MM.1S (cell line): ENCODE results near the gene GPC5.

Experiments
- EZH2phosphoT487 ChIP-seq: fragments of 300-600 bp; sonication (generic); IDR thresholded peaks from 2 replicates; pipeline ENCODE4 v1.6.1; 2018; ENCODE audit warnings: antibody characterized with exemption, low read length
- TF ChIP-seq, protein P1 (sequence below): fragments of 300-600 bp; sonication (generic); IDR thresholded peaks from 2 replicates; pipeline ENCODE4 v1.5.1; 2016; ENCODE audit warnings: antibody characterized with exemption, low read length, mixed read lengths

DNA sequence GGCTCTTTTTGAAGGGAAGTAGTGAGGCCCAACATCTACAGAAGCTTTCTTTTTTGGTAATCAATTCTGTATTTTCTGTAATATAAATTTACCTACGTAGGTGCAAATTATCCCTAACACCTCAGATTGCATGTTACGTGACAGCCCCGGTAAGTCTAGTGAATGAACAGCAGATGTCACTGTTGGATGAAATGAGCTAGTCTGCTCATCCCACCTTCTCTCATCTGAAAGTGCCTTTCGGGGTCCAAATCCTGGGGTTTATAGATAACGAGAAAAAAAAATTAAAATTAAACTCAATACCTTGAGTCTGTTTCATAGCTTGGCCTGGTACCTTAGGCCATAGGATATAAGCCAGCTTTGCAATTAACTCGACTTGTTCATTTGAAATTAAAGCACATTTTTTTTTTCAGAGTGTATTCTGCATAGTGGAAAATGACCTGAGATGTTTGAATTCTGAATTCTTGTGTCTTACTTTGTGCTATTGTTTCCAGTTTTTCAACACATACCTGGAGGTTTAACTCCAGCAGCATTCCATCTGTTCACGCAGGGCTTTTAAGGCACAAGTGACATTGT, 548.2 kb downstream of the GPC5 start:
- TF ChIP-seq, protein P1, sequence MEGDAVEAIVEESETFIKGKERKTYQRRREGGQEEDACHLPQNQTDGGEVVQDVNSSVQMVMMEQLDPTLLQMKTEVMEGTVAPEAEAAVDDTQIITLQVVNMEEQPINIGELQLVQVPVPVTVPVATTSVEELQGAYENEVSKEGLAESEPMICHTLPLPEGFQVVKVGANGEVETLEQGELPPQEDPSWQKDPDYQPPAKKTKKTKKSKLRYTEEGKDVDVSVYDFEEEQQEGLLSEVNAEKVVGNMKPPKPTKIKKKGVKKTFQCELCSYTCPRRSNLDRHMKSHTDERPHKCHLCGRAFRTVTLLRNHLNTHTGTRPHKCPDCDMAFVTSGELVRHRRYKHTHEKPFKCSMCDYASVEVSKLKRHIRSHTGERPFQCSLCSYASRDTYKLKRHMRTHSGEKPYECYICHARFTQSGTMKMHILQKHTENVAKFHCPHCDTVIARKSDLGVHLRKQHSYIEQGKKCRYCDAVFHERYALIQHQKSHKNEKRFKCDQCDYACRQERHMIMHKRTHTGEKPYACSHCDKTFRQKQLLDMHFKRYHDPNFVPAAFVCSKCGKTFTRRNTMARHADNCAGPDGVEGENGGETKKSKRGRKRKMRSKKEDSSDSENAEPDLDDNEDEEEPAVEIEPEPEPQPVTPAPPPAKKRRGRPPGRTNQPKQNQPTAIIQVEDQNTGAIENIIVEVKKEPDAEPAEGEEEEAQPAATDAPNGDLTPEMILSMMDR: peak; percentile 64
- TF ChIP-seq EZH2phosphoT487: no peak
